ENCODE data around the gene MBNL1. TPM values are rescaled to one million over a fixed set of nuclear protein-coding genes. Genes with fewer than 3 reads are reported as not detected.

Gene MBNL1
- total and polyA plus RNA-seq, 2 of the 13 experiments (the other 11 are each of a cell fraction or from before 2014, with no cell fraction given), result 27.1 to 55.4 TPM

DNA sequence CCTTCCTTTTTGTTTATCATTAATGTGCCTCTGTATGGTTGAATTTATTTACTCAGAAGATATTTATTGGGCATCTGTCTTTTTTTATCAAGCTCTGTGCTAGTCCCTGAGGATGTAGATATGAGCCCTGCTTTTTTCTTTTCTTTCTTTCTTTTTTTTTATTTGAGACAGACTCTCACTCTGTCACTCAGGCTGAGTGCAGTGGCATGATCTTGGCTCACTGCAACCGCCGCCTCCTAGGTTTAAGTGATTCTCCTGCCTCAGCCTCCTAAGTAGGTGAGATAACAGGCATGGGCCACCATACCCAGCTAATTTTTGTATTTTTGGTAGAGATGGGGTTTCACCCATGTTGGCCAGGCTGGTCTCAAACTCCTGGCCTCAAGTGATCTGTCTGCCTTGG, 58.5 kb downstream of the MBNL1 start:
- H3K27ac ChIP-seq (ENCODE audit: extremely low read length, insufficient read depth, low read length), result no peak overlapping the region
- H2AFZ ChIP-seq (ENCODE audit: low read length), result no peak overlapping the region
- H3K4me1 ChIP-seq (ENCODE audit: insufficient read depth, low read length), result peaks cover 31% of the 10 kb centered on the region
- FAIRE-seq, result no peak
- no TSS peak for BruUV-seq (replicated peaks)
- ChIA-PET POLR2A (no interaction called here), CTCF (ENCODE audit: low intra/inter-chr PET ratio, low total read pairs) (no interaction called here)
- H3K4me3 ChIP-seq (replicated peaks in 1 of 3; ENCODE audit: insufficient read depth in 1 of 3, low read depth in 2 of 3, low read length in 3 of 3), result no peak overlapping the region
- H4K20me1 ChIP-seq (ENCODE audit: insufficient read depth, low read length), result no peaks in the 10 kb centered on the region
- H3K36me3 ChIP-seq (replicated peaks in 1 of 2; ENCODE audit: control insufficient read depth in 1 of 2, insufficient read depth in 2 of 2, low read length in 2 of 2), result no peaks in the 10 kb centered on the region
- ATAC-seq, result no peak
- H3K4me2 ChIP-seq (ENCODE audit: low read depth, low read length), result no peak overlapping the region
- H3K9me3 ChIP-seq (ENCODE audit: low read length), result no peaks in the 10 kb centered on the region
- TF ChIP-seq ZFP90 (CRISPR knock-in tag; IDR thresholded peaks at IDR 0.05; ENCODE audit: borderline replicate concordance) (no peak), GPN1 (CRISPR knock-in tag; IDR thresholded peaks at IDR 0.05; ENCODE audit: borderline replicate concordance) (no peak), ZSCAN31 (CRISPR knock-in tag; IDR thresholded peaks at IDR 0.05; ENCODE audit: low read depth) (no peak), ZNF7 (CRISPR knock-in tag; IDR thresholded peaks at IDR 0.05) (no peak), SALL2 (CRISPR knock-in tag; IDR thresholded peaks at IDR 0.05) (no peak), ZNF567 (CRISPR knock-in tag; IDR thresholded peaks at IDR 0.05; ENCODE audit: borderline replicate concordance) (no peak), FOSL1 (CRISPR knock-in tag; IDR thresholded peaks at IDR 0.05; ENCODE audit: borderline replicate concordance) (no peak), RBFOX2 (IDR thresholded peaks at IDR 0.05; ENCODE audit: low read depth, low read length) (no peak), SRY (CRISPR knock-in tag; IDR thresholded peaks at IDR 0.05) (no peak), PCBP1 (IDR thresholded peaks at IDR 0.05; ENCODE audit: borderline replicate concordance, low read depth, low read length) (no peak), THAP11 (CRISPR knock-in tag; IDR thresholded peaks at IDR 0.05) (no peak), SETDB1 (CRISPR knock-in tag; IDR thresholded peaks at IDR 0.05; ENCODE audit: borderline replicate concordance) (no peak), GATAD2A (CRISPR knock-in tag; IDR thresholded peaks at IDR 0.05) (no peak), TMF1 (CRISPR knock-in tag; IDR thresholded peaks at IDR 0.05; ENCODE audit: low read depth) (no peak)
- TF ChIP-seq, protein P1, sequence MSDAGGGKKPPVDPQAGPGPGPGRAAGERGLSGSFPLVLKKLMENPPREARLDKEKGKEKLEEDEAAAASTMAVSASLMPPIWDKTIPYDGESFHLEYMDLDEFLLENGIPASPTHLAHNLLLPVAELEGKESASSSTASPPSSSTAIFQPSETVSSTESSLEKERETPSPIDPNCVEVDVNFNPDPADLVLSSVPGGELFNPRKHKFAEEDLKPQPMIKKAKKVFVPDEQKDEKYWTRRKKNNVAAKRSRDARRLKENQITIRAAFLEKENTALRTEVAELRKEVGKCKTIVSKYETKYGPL (CRISPR knock-in tag; IDR thresholded peaks at IDR 0.05), result no peak
- TF ChIP-seq, protein P2, sequence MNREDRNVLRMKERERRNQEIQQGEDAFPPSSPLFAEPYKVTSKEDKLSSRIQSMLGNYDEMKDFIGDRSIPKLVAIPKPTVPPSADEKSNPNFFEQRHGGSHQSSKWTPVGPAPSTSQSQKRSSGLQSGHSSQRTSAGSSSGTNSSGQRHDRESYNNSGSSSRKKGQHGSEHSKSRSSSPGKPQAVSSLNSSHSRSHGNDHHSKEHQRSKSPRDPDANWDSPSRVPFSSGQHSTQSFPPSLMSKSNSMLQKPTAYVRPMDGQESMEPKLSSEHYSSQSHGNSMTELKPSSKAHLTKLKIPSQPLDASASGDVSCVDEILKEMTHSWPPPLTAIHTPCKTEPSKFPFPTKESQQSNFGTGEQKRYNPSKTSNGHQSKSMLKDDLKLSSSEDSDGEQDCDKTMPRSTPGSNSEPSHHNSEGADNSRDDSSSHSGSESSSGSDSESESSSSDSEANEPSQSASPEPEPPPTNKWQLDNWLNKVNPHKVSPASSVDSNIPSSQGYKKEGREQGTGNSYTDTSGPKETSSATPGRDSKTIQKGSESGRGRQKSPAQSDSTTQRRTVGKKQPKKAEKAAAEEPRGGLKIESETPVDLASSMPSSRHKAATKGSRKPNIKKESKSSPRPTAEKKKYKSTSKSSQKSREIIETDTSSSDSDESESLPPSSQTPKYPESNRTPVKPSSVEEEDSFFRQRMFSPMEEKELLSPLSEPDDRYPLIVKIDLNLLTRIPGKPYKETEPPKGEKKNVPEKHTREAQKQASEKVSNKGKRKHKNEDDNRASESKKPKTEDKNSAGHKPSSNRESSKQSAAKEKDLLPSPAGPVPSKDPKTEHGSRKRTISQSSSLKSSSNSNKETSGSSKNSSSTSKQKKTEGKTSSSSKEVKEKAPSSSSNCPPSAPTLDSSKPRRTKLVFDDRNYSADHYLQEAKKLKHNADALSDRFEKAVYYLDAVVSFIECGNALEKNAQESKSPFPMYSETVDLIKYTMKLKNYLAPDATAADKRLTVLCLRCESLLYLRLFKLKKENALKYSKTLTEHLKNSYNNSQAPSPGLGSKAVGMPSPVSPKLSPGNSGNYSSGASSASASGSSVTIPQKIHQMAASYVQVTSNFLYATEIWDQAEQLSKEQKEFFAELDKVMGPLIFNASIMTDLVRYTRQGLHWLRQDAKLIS (CRISPR knock-in tag; IDR thresholded peaks at IDR 0.05), result no peak
- TF ChIP-seq, protein P3, sequence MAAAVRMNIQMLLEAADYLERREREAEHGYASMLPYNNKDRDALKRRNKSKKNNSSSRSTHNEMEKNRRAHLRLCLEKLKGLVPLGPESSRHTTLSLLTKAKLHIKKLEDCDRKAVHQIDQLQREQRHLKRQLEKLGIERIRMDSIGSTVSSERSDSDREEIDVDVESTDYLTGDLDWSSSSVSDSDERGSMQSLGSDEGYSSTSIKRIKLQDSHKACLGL (CRISPR knock-in tag; IDR thresholded peaks at IDR 0.05), result no peak
- TF ChIP-seq, protein P4, sequence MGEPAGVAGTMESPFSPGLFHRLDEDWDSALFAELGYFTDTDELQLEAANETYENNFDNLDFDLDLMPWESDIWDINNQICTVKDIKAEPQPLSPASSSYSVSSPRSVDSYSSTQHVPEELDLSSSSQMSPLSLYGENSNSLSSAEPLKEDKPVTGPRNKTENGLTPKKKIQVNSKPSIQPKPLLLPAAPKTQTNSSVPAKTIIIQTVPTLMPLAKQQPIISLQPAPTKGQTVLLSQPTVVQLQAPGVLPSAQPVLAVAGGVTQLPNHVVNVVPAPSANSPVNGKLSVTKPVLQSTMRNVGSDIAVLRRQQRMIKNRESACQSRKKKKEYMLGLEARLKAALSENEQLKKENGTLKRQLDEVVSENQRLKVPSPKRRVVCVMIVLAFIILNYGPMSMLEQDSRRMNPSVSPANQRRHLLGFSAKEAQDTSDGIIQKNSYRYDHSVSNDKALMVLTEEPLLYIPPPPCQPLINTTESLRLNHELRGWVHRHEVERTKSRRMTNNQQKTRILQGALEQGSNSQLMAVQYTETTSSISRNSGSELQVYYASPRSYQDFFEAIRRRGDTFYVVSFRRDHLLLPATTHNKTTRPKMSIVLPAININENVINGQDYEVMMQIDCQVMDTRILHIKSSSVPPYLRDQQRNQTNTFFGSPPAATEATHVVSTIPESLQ (CRISPR knock-in tag; conservative IDR thresholded peaks at IDR 0.05), result no peak
- no peak overlapping the region for H3K9ac ChIP-seq (ENCODE audit: insufficient read depth, low read depth, low read length)
- 100% methylated on average over 2 of the region's 2 CpGs for WGBS (ENCODE audit: low lambda C conversion rate)
- intact Hi-C loops (cut with micrococcal nuclease; ENCODE audit: unreplicated experiment) (loop anchor here (5.0 kb wide), 2 partner anchors 55 to 80 kb away; no protein-coding TSS in a partner anchor), in situ Hi-C loops (cut with HindIII; ENCODE audit: extremely low pct_ligation_motif_present, low pct_unique_long_range_greater_than_20kb) (no loop called here)
- DNase-seq (ENCODE audit: low spot score), result no peak
- no peaks in the 10 kb centered on the region for H3K27me3 ChIP-seq (ENCODE audit: control insufficient read depth in 1 of 2, insufficient read depth in 2 of 2, low read length in 2 of 2)
- peaks cover 69% of the 10 kb centered on the region for H3K79me2 ChIP-seq (ENCODE audit: insufficient read depth, low read length)
